Epithelial cell of proximal tubule (primary cell): Measurements from ENCODE around the gene APBB2. TPM values are rescaled to one million over a fixed set of nuclear protein-coding genes. Genes with fewer than 3 reads are reported as not detected.

Source experiments
- DNase-seq: peaks from one replicate; pipeline ENCODE4 v3.0.0-alpha.2; 2011; ENCODE audit warnings: low read depth
- H3K4me3 ChIP-seq: 2 replicates; pipeline ENCODE4 v1.5.1; 2011; ENCODE audit warnings: low read depth, mild to moderate bottlenecking, low read length
- total RNA-seq: library from RNA; depleted of rRNA; stranded (reverse); fragments of >200 nt; gene quantifications from 2 replicates; pipeline ENCODE4 v1.2.3, GENCODE V29; 2015
- TF ChIP-seq, protein P1 (sequence below): conservative IDR thresholded peaks from 2 replicates; pipeline ENCODE4 v1.5.1; 2012; ENCODE audit warnings: low read depth, mild to moderate bottlenecking, low read length

Gene APBB2
- total RNA-seq, 1 donor from 2014 or later, result 27.9 TPM

DNA sequence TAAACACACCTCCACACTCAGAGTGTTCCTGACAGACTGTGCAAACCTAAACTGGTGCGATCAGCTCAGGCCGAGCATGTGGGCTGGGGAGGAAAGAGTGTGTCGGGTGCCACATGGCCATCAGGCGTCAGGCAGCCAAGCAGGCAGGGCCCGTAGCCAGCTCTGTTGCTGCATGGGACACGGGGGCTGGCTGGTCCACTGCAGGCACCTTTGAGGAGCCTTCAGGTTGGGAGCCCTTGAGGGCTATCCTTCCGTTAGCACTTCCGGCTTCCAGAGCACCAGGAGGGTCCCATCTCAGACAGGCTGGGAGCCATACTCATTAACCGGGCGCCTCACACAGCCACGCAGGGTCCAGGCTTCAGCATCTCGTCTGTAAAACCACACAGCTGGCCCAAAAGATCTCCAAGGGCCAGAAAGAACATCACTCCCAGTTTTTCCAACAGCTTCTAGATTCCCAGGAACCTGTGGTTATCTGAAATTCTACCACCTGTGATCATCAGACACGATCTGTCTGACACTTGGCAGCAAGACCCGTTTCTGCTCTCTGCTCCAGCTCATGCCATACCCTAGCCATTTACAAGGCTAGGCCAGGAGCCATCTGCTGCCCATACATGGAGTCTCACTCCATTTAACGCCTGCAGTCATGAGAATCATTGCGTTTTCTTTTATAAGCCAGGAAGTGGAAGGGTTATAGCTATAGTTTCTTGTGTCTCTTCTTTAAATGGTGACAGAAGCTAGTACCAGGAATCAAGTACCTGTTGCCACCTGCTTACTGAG, 377.1 kb downstream of the APBB2 start:
- H3K4me3 ChIP-seq, result no peak overlapping the region
- no peak for DNase-seq
- TF ChIP-seq, protein P1, sequence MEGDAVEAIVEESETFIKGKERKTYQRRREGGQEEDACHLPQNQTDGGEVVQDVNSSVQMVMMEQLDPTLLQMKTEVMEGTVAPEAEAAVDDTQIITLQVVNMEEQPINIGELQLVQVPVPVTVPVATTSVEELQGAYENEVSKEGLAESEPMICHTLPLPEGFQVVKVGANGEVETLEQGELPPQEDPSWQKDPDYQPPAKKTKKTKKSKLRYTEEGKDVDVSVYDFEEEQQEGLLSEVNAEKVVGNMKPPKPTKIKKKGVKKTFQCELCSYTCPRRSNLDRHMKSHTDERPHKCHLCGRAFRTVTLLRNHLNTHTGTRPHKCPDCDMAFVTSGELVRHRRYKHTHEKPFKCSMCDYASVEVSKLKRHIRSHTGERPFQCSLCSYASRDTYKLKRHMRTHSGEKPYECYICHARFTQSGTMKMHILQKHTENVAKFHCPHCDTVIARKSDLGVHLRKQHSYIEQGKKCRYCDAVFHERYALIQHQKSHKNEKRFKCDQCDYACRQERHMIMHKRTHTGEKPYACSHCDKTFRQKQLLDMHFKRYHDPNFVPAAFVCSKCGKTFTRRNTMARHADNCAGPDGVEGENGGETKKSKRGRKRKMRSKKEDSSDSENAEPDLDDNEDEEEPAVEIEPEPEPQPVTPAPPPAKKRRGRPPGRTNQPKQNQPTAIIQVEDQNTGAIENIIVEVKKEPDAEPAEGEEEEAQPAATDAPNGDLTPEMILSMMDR, result no peak

DNA sequence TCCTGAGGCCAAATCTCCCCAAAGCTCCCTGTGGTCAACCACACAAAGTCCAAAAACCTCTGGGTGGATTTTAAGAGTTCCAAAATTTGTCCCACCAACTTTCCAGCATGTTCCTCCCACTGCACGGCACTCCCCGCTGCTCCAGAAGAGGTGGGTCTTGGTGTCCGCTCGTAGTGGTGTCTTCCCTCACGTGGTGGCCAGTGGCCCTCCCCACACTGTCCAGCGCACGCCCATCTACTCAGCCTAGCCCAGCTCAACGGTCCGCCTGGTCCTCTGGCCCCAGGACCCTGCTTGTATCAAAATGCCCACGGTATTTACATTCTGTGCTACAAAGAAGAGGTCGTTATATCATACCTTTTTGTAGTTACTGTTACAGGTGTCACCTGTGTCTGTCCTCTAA, 381.1 kb downstream of the APBB2 start:
- no peak for DNase-seq
- TF ChIP-seq, protein P1, result no peak
- no peak overlapping the region for H3K4me3 ChIP-seq

DNA sequence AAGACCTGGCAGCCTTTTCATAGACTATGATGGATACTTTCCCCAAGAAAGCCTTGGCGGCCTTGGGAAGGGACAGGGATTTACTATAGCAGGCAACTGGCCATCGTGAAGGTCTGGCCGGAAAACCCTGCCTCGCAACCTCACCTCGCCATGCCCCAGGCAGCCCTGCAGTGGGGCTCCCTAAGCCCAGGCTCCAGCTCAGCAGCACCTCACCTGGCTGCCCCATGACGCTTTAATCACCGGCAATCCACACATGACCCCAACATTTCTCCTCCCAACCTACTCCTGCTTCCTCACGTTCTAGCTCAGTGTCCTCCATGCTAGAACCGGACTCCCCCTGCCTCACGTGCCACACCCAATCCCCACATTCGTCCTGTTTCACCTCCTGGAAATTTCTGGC, 382.2 kb downstream of the APBB2 start:
- H3K4me3 ChIP-seq, result no peak overlapping the region
- TF ChIP-seq, protein P1, result no peak
- DNase-seq, result no peak

DNA sequence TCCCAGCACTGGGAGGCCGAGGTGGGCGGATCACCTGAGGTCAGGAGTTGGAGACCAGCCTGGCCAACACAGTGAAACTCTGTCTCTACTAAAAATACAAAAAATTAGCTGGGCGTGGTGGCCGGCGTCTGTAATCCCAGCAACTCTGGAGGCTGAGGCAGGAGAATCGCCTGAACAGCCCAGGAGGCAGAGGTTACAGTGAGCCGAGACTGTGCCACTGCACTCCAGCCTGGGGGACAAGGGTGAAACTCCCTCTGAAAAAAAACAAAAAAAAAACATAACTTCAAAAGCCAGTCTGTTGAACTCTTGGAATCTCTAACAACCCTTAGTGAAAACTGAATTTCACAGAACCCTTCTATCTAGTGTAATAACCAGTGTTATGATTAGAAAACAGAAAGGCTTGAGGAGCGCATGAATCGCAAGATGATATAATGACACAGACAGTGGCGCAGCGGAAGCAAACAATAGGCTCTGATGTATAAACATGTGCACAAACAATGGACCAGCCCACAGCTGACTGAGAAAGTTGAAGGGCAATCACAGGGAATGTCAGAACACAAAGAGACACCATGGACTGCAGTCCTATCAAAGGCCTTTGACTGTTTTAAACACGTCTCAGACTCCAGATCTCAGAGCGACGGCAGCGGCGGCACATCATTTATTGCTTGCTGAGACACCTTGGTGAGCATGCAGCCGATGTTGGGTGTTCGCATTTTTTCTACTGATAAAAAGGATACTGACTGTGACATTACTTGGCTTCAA, 383.0 kb downstream of the APBB2 start:
- no peak for DNase-seq
- TF ChIP-seq, protein P1, result no peak
- no peak overlapping the region for H3K4me3 ChIP-seq

DNA sequence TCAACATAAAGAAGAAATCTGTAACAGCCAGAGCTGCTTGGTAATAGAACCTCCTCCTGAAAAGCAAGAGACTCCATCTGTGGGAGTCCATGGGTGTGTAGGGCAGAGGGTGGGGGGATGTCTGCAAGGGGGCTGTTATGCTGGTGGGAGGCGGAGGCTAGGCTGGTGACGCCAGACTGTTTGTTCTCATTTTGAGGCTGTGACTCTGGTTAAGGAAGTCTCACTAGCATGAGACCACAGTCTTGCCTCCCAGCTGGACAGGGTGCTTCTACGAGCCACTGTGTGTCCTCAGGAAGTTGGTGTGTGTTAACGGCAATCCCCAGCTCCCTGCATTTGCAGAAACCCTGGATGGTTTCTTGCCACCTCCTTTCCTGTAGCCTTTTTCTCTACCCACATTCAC, 384.8 kb downstream of the APBB2 start:
- TF ChIP-seq, protein P1, result no peak
- DNase-seq, result no peak
- no peak overlapping the region for H3K4me3 ChIP-seq

DNA sequence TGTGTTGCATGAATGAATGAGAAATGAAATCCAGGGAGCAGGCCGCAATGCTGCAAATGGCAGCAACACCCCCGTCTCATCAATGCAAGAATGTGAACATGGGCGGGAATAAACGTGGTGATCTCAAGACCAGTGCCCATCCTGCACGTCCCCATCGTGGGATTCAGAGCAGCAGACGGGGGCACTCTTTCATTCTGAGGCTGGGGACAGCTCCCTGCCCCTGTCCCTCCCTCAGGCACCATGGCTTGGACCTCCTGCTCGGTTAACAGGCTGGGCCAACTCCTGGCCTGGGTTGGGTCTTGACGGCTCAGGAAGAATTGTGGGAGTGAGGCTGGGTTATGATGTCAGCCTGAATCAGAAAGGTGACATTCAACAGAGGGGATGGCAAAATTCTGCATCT, 385.7 kb downstream of the APBB2 start:
- H3K4me3 ChIP-seq, result no peak overlapping the region
- DNase-seq, result no peak
- TF ChIP-seq, protein P1, result no peak
